Activated CD4-positive, alpha-beta T cell treated with anti-CD3 and anti-CD28 coated beads, Interleukin-2, amount 10 ng/mL, durations not matched to agents 7 days and 5 days (primary cell): ENCODE results near the gene MINK1. TPM values are rescaled to one million over a fixed set of nuclear protein-coding genes. Genes with fewer than 3 reads are reported as not detected.
"Not testable (repeated sequence)": the region's sequence is repeated elsewhere in the genome, so short reads cannot be mapped to it uniquely, and the experiment has no call there.

Experiments
- CTCF ChIA-PET: fragments of 350-600 bp; sonication (Branson Sonifier 250); formaldehyde crosslinking; loops from one replicate; lab custom pipeline; 2021; ENCODE audit warnings: antibody characterized with exemption; lab: Charles Lee
- POLR2A ChIA-PET: fragments of 350-600 bp; sonication (Branson Sonifier 250); formaldehyde crosslinking; loops from one replicate; lab custom pipeline; 2021; ENCODE audit warnings: antibody characterized with exemption; lab: Charles Lee
- DNase-seq: peaks from one replicate; pipeline ENCODE4 v3.0.0-alpha.2; 2020
- H3K27ac Mint-ChIP-seq: one replicate; pipeline ENCODE4 v1.8.0; 2021; ENCODE audit warnings: mild to moderate bottlenecking, moderate library complexity, mixed read lengths
- H3K27me3 Mint-ChIP-seq: one replicate; pipeline ENCODE4 v1.8.0; 2021; ENCODE audit warnings: mixed read lengths
- H3K36me3 Mint-ChIP-seq: one replicate; pipeline ENCODE4 v1.8.0; 2021; ENCODE audit warnings: low read depth, mixed read lengths
- H3K4me1 Mint-ChIP-seq: one replicate; pipeline ENCODE4 v1.8.0; 2021; ENCODE audit warnings: mixed read lengths
- H3K4me3 Mint-ChIP-seq: one replicate; pipeline ENCODE4 v1.8.0; 2021; ENCODE audit warnings: mild to moderate bottlenecking, moderate library complexity, mixed read lengths
- H3K9me3 Mint-ChIP-seq: one replicate; pipeline ENCODE4 v1.8.0; 2021; ENCODE audit warnings: mixed read lengths
- total RNA-seq, 2 experiments: library from RNA; stranded (reverse); gene quantifications; one replicate each; pipeline ENCODE4 v1.2.3, GENCODE V29; 2021

MINK1 gene
- total RNA-seq, 2 experiments from 2014 or later = 112 to 133 TPM

GRCh38 chr17:4899341-4900230 lies 66.4 kb downstream of the MINK1 start, which contains the start of gene C17orf107:
Gene C17orf107, plus strand, starts transcription at chr17:4899536. Its CDS starts 227 bp downstream, at chr17:4899763.
- Mint-ChIP-seq H3K4me1 (peaks cover 40% of the 10 kb centered on the region), H3K4me3 (peak within 1 kb of the TSS; percentile 82), H3K9me3 (no peaks in the 10 kb centered on the region), H3K27ac (peak within 1 kb of the TSS; percentile 86), H3K36me3 (peaks cover 13% of the 10 kb centered on the region), H3K27me3 (peaks cover 13% of the 10 kb centered on the region)
- ChIA-PET POLR2A (interaction anchor here (0.6 to 1.4 kb wide), 3 partner anchors 40 to 189 kb away, joined by 3 to 9 read pairs (median 4); partner anchors contain the start of genes ARRB2, RNF167 and SLC25A11), CTCF (interaction anchor here (0.5 to 2.2 kb wide), 10 partner anchors 9 to 530 kb away, joined by 3 to 9 read pairs (median 4); partner anchors contain the start of genes ARRB2, GGT6, PELP1 and RNF167)
- peak; percentile 87 for DNase-seq

DNA sequence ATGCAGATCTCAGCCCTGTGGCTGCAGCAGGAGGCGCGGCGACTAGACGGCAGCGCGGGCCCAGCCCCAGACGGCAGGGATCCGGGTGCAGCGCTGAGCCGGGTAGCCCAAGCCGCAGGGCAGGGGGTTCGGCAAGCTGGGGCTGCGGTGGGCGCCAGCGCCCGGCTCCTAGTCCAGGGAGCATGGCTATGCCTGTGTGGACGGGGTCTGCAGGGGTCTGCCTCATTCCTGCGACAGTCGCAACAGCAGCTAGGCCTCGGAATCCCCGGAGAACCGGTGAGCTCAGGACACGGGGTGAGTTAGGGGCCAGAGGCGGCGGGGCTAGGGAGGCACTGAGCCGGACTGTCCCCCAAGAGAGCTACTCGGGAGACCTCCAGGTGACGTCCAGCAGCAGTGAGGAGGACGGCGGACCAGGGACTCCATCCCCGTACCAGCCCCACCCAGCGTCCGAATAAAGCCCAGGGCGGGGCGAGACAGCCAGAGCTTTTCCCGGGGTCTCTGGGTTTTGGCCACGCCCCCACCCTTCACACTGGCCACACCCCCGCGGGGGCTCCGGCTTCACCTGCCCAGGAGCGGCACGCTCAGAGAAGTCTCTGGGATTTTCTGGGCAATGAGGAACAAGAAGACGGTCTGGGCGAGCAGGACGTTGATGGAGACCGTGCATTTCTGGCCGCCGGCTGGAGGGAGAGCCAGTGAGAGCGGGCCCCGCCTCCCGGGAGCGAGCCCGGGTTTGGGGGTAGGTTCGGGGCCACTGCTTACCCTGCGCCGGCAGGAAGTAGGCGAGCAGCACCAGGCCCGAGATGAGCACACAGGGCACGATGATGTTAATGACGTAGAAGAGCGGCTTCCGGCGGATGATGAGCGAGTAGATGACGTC lies 67.3 kb downstream of the MINK1 start:
- Mint-ChIP-seq H3K36me3 (peaks cover 9% of the 10 kb centered on the region), H3K4me1 (peaks cover 40% of the 10 kb centered on the region), H3K27ac (peak overlapping the region; percentile 83), H3K4me3 (peak overlapping the region; percentile 82), H3K9me3 (no peaks in the 10 kb centered on the region), H3K27me3 (peaks cover 16% of the 10 kb centered on the region)
- ChIA-PET CTCF (interaction anchor here (1.4 to 2.2 kb wide), 5 partner anchors 8 to 197 kb away, joined by 3 to 9 read pairs (median 5); partner anchors contain the start of genes PELP1, RNF167 and SLC25A11), POLR2A (interaction anchor here (0.6 to 1.4 kb wide), 2 partner anchors 39 to 41 kb away, joined by 3 to 9 read pairs; partner anchors contain the start of genes RNF167 and SLC25A11)
- DNase-seq = peak; percentile 66

DNA sequence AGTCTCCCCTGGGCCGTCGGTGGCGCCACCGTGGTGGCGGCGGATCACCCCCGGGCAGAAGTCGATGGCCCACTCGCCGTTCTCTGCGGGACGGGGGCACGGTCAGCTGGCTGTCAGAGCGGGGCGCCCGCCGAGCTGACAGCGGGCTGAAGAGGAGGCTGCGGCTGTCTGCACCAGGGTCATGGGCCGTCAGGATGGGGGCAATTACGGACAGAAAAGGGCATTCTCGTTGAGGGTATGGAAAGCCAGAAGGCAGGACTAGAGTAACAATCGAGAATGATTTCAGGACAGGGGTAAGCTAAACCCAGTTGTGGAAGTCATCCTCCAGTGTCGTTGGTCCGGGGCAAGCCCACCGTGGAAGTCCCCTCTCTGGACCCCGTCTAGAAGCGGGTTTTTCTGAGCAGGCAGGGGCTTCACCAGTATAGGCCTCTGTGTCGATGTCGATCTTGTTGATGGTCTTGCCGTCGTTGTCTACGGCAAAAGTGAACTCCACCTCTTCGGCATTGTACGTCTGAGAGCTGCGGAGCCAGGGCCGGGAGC lies 68.0 kb downstream of the MINK1 start:
- Mint-ChIP-seq H3K4me1 (peaks cover 40% of the 10 kb centered on the region), H3K27ac (peak overlapping the region; percentile 83), H3K9me3 (no peaks in the 10 kb centered on the region), H3K36me3 (peaks cover 7% of the 10 kb centered on the region), H3K27me3 (peaks cover 20% of the 10 kb centered on the region), H3K4me3 (peak overlapping the region; percentile 58)
- DNase-seq = no peak
- ChIA-PET POLR2A (interaction anchor here (0.6 kb wide), 1 partner anchor 201 kb away, joined by 4 read pairs; no protein-coding TSS in a partner anchor), CTCF (interaction anchor here (0.6 to 2.7 kb wide), 2 partner anchors 39 to 153 kb away, joined by 3 to 8 read pairs; partner anchors contain the start of genes RNF167 and SLC25A11)

DNA sequence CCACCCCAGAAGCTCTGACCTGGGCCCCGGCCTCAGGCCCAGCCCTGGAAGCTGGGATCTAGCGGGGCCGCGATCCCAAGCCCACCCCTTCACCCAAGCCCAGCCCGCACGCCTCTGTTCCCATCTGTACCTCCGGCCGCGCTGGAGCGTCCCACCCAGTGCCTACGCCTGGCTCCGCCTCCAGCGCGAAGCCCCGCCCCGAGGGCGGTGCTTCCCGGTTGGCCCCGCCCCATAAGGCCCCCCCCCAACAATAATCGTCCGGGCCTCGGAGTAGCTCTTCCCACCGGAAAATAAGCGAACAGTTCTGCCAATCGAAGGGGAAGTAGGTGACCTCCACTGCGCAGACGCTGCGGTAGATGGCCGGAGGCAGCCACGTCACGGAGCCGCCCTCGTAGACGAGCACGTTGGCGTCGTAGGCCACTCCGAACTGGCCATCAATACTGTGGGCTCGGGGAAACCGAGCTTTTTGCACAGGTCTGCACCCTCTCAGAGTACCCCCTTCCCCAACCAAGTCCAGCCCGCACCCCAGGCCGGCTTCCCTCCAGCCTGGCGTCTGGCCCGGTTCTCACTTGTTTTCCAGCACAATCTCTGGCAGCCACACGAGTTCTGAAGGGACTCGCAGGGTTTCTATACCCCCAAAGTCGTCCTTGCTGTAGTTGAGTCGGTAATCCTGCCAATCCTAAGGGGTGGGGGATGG lies 68.7 kb downstream of the MINK1 start:
- H3K4me3 Mint-ChIP-seq = no peak overlapping the region
- peaks cover 20% of the 10 kb centered on the region for H3K27me3 Mint-ChIP-seq
- ChIA-PET CTCF (interaction anchor here (0.6 to 2.7 kb wide), 5 partner anchors 10 to 153 kb away, joined by 3 to 8 read pairs (median 5); partner anchors contain the start of genes KIF1C, RNF167 and SLC25A11), POLR2A (interaction anchor here (0.6 kb wide), 1 partner anchor 202 kb away, joined by 4 read pairs; no protein-coding TSS in a partner anchor)
- H3K4me1 Mint-ChIP-seq = peaks cover 40% of the 10 kb centered on the region
- no peak overlapping the region for H3K27ac Mint-ChIP-seq
- peaks cover 5% of the 10 kb centered on the region for H3K36me3 Mint-ChIP-seq
- no peak for DNase-seq
- no peaks in the 10 kb centered on the region for H3K9me3 Mint-ChIP-seq

DNA sequence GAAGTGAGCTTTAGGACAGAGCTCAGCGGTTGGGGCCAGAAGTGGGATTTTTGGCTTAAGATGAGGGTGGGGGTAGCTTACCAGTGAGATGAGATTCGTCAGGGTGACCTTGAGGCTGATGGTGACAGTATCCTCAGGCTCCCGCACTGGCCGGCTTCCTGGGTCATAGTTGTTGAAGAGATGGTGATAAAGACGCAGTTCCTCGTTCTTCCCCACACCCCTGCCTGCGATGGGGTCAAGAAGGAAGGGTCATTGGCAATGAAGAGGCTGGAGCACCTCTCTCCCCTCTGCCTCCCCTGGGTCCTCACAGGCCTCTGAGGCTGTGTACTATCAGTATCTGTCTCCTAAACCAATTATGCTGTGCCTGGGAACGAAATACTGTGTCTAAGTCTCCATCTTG lies 69.4 kb downstream of the MINK1 start:
- H3K9me3 Mint-ChIP-seq = no peaks in the 10 kb centered on the region

GRCh38 chr17:4903051-4903818 lies 70.1 kb downstream of the MINK1 start, which contains the start of gene CHRNE:
Gene CHRNE, minus strand, starts transcription at chr17:4903098. Its CDS starts 35 bp downstream, at chr17:4903063.
- Mint-ChIP-seq H3K4me3 (peak within 1 kb of the TSS; percentile 25), H3K27me3 (peaks cover 20% of the 10 kb centered on the region), H3K4me1 (peaks cover 41% of the 10 kb centered on the region), H3K27ac (peak within 1 kb of the TSS; percentile 72), H3K9me3 (no peaks in the 10 kb centered on the region), H3K36me3 (no peaks in the 10 kb centered on the region)
- POLR2A ChIA-PET = no interaction called here
- DNase-seq = peak; percentile 88
- CTCF ChIA-PET = interaction anchor here (0.6 to 2.7 kb wide), 12 partner anchors 8 to 456 kb away, joined by 3 to 8 read pairs (median 3); partner anchors contain the start of genes KIF1C, PSMB6, RNF167 and SLC25A11

More for the DNA sequence above, 69.4 kb downstream of the MINK1 start:
- H3K27me3 Mint-ChIP-seq = peaks cover 20% of the 10 kb centered on the region
- CTCF ChIA-PET = interaction anchor here (0.8 to 2.7 kb wide), 8 partner anchors 9 to 177 kb away, joined by 3 to 8 read pairs (median 4); partner anchors contain the start of genes KIF1C, RNF167 and SLC25A11
- H3K36me3 Mint-ChIP-seq = no peaks in the 10 kb centered on the region
- DNase-seq = no peak
- peaks cover 41% of the 10 kb centered on the region for H3K4me1 Mint-ChIP-seq
- H3K27ac Mint-ChIP-seq = peak overlapping the region; percentile 72
- no peak overlapping the region for H3K4me3 Mint-ChIP-seq
- POLR2A ChIA-PET = no interaction called here

GRCh38 chr17:4906642-4907041 lies 73.5 kb downstream of the MINK1 start:
- H3K9me3 Mint-ChIP-seq, H3K27ac Mint-ChIP-seq, DNase-seq, H3K4me3 Mint-ChIP-seq, POLR2A ChIA-PET, CTCF ChIA-PET, H3K36me3 Mint-ChIP-seq: not testable (repeated sequence)
- Mint-ChIP-seq H3K27me3 (peaks cover 13% of the 10 kb centered on the region), H3K4me1 (peaks cover 19% of the 10 kb centered on the region)

- no peaks in the 10 kb centered on the region for H3K9me3 Mint-ChIP-seq
- H3K27ac Mint-ChIP-seq = no peak overlapping the region
- no peaks in the 10 kb centered on the region for H3K36me3 Mint-ChIP-seq
- ChIA-PET POLR2A (no interaction called here), CTCF (interaction anchor here (0.6 to 2.2 kb wide), 18 partner anchors 9 to 342 kb away, joined by 3 to 17 read pairs (median 4); partner anchors contain the start of genes ARRB2, C17orf107, CAMTA2 and ENO3)
- peaks cover 12% of the 10 kb centered on the region for H3K27me3 Mint-ChIP-seq
- H3K4me3 Mint-ChIP-seq = no peak overlapping the region
- DNase-seq = no peak
- peaks cover 5% of the 10 kb centered on the region for H3K4me1 Mint-ChIP-seq
These were observed 75.2 kb downstream of the MINK1 start for GRCh38 chr17:4908301-4908700.

- POLR2A ChIA-PET = no interaction called here
- DNase-seq = peak; percentile 80
- H3K9me3 Mint-ChIP-seq = no peaks in the 10 kb centered on the region
- H3K27ac Mint-ChIP-seq = no peak overlapping the region
- peaks cover 1% of the 10 kb centered on the region for H3K4me1 Mint-ChIP-seq
- no peaks in the 10 kb centered on the region for H3K36me3 Mint-ChIP-seq
- H3K4me3 Mint-ChIP-seq = no peak overlapping the region
- peaks cover 11% of the 10 kb centered on the region for H3K27me3 Mint-ChIP-seq
- CTCF ChIA-PET = interaction anchor here (0.6 to 2.2 kb wide), 25 partner anchors 9 to 342 kb away, joined by 3 to 17 read pairs (median 4); partner anchors contain the start of genes ARRB2, C17orf107, CAMTA2 and ENO3
These were observed 75.8 kb downstream of the MINK1 start for GRCh38 chr17:4908711-4909496.

GRCh38 chr17:4913994-4914393 lies 80.9 kb downstream of the MINK1 start:
- ChIA-PET CTCF (interaction anchor here (0.7 to 1.6 kb wide), 4 partner anchors 9 to 18 kb away, joined by 3 to 5 read pairs (median 4); partner anchors contain the start of gene CHRNE), POLR2A (interaction anchor here (1.1 kb wide), 1 partner anchor 26 kb away, joined by 3 read pairs; the partner anchor contains the start of genes RNF167 and SLC25A11)
- Mint-ChIP-seq H3K27me3 (peaks cover 6% of the 10 kb centered on the region), H3K4me1 (no peaks in the 10 kb centered on the region), H3K4me3 (no peak overlapping the region), H3K36me3 (no peaks in the 10 kb centered on the region), H3K27ac (no peak overlapping the region), H3K9me3 (no peaks in the 10 kb centered on the region)
- no peak for DNase-seq
